K562 (cell line): ENCODE results near the gene LAMA1. TPM values are rescaled to one million over a fixed set of nuclear protein-coding genes. Genes with fewer than 3 reads are reported as not detected.

ENCODE experiments used
- RCOR1 ChIP-seq, 2 experiments: IDR thresholded peaks; 2 replicates each; pipeline ENCODE4 v1.6.1; 2012; ENCODE audit warnings: low read depth in 2 of 2, low read length in 2 of 2, borderline replicate concordance in 1 of 2, improper control_type of control experiment in 1 of 2
- ZBTB40 ChIP-seq, 2 experiments: fragments of 450-650 bp in 1 of 2; sonication (generic) in 1 of 2; formaldehyde crosslinking in 1 of 2; IDR thresholded peaks; 2 replicates each; pipeline versions ENCODE4 v1.7.1 to v1.9.0; 2016 to 2022; ENCODE audit warnings: inconsistent platforms in 1 of 2, mild to moderate bottlenecking in 1 of 2, missing genetic modification reagents in 1 of 2
- ZNF184 ChIP-seq: sonication (generic); formaldehyde crosslinking; IDR thresholded peaks from 2 replicates; pipeline ENCODE4 v1.5.0; 2020; ENCODE audit warnings: missing genetic modification reagents
- polyA plus RNA-seq, 8 experiments: library from polyadenylated mRNA; depleted of rRNA in 4 of 8; stranded (reverse) in 5 of 8; unstranded in 3 of 8; fragments of >200 nt; fragmentation: Nextera tagmentation in 2 of 8; fragmentation: Illumina TruSeq in 1 of 8; extraction: Ambion mirVana in 2 of 8; extraction: Trizol in 1 of 8; gene quantifications; 2 replicates each; pipeline versions ENCODE4 v1.2.1 to v1.2.3, GENCODE V29; 2011 to 2014; ENCODE audit warnings: inconsistent platforms in 1 of 8, missing spikeins in 1 of 8
- total RNA-seq, 7 experiments: library from RNA; depleted of rRNA in 6 of 7; stranded (reverse); fragments of >200 nt in 6 of 7; fragmentation: Illumina TruSeq in 2 of 7; extraction: Trizol in 2 of 7; gene quantifications; 2 replicates each; pipeline versions ENCODE4 v1.2.1 to v1.2.3, GENCODE V29; 2011 to 2021; ENCODE audit warnings: low replicate concordance in 1 of 7

Gene LAMA1
- total and polyA plus RNA-seq, 9 of the 15 experiments (the other 6 are each of a cell fraction or from before 2014, with no cell fraction given): 0.04 TPM; not detected in 8

- TF ChIP-seq ZBTB40 (IDR thresholded peaks at IDR 0.05) (peak; percentile 75), ZBTB40 (CRISPR knock-in tag; IDR thresholded peaks at IDR 0.05) (peak; percentile 22; the same call in 1 of the 2 replicates), ZNF184 (no peak), RCOR1 (IDR thresholded peaks at IDR 0.05; ENCODE audit: borderline replicate concordance in 1 of 2, low read depth in 2 of 2, low read length in 2 of 2) (peak in 1 of 2 experiments; percentile 78; a peak in 2 of 4 replicates)
- TF ChIP-seq, all 486 proteins: peak for 7
Measured at GRCh38 chr18:7157760-7158159, 40.2 kb upstream of the LAMA1 start (continued).
